Activated T-helper 9 cell treated with anti-CD3 and anti-CD28 coated beads, Interleukin-2, amount 50 U/mL, for 16 hours (primary cell): ENCODE data around the gene TBCC.

ENCODE experiments used
- DNase-seq: peaks from one replicate; pipeline ENCODE4 v3.0.0-alpha.2; 2020; ENCODE audit warnings: low read depth

Gene TBCC

GRCh38 chr6:42694586-42694985, 51.3 kb downstream of the TBCC start:
- no peak for DNase-seq
